ENCODE measurements around the gene SPATA13.
A peak's percentile ranks its signal among the peaks of the same experiment; 100 is the strongest.
"Not testable (repeated sequence)": the region's sequence is repeated elsewhere in the genome, so short reads cannot be mapped to it uniquely, and the experiment has no call there.

Gene SPATA13

DNA sequence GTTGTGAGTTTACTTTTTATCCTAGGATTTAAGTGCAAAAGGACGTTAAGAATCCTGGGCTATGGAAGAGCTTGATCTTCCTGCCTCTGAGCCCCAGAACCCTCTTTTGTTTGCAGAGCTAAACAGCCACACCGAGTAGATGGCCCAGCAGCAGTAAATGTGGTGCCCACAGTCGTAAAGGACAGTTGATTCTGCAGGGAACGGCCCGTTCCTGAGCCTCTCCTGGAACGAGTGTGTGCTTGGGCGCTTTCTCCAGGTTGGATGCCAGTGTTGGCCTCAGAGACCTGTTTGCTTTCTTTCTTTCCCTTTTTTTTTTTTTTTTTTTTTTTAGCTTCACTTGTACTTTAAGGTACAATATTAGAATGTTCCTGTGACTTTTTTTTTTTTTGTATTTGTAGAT lies 41.7 kb downstream of the SPATA13 start:
- DNase-seq = no peak

DNA sequence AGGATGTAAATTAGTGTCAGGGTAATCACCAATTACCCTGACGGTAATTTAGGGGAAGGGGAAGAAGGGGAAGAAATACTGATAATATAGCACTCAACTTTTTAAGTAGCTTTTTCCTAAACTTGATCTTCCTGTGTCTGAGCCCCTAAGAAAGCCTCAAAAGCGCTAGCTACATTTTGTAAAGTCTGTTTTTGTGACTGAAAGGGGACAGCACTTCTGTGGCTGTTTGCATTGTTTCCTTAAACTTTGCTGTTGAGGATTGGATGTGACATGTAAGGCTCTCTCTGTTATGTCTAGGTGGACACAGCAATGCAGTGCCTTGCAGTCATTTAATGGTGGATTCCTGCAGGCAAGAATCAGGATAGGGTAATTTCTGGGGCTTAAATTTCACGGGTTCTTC lies 42.8 kb downstream of the SPATA13 start:
- DNase-seq = no peak

DNA sequence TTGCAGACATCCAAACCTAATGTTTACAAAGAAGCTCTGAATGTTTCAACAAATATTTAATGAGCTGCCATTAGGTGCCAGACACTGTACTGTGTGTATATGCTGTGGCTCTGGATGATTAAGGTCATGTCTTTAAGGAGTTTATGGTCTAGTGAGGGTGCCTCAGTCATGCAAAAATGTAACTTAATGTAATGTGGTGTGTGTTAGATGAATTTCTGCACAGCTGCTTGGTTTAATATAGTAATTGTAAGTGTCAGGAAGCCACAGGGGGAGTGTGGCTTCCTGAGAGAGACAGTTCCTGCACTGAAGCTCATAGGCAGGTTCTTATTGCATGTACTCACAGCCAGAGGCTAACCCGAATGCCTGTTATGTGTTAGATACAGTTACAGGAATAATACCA lies 43.3 kb downstream of the SPATA13 start:
- DNase-seq = no peak

DNA sequence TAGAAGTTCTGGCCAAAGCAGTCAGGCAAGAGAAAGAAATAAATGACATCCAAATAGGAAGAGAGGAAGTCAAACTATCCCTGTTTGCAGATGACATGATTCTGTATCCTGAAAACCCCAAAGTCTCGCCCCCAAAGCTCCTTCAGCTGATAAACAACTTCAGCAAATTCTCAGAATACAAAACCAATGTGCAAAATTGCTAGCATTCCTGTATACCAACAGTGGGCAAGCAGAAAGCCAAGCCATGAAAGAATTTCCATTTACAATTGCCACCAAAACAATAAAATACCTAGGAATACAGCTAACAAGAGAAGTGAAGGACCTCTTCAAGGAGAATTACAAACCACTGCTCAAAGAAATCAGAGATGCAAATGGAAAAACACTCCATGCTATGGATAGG lies 44.6 kb downstream of the SPATA13 start:
- not testable (repeated sequence) for DNase-seq

DNA sequence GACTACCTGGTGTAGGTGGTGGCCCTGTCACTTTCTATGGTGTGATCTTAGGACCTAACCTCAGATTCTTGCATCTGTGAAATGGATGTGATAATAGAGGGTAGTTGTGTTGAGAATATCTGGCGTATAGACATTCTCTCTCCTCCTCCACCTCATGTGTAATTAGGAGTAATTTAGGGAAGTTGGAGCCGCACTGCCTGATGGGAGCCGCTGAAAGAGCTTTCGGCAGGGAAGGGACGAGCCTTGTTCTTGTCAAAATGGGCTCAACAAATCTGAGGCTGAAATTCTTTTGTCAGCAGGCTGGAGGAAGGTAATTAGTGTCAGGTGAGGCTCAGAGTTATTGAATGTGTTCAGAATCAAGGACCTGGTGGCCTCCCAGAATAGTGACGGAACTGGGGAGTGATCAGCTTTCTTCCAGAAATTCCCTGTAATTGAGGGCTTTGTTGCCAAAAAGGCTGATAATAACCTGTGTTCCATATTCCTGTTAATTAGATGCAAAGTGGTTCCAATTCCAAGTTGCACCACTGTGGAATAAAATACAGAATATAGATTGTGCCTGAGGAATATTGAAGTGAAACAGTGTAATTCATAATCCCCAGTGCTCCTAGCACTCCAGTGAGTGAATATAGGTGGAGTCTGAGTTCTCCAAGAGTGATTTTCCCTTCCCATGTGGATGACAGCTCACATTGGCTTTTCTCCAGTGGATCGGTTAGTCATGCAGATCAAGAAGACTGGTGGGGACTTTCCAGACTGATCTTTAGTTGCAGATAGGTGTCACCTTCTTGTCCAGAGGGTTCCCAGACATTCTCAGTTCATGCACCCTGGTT lies 47.5 kb downstream of the SPATA13 start:
- DNase-seq = no peak

DNA sequence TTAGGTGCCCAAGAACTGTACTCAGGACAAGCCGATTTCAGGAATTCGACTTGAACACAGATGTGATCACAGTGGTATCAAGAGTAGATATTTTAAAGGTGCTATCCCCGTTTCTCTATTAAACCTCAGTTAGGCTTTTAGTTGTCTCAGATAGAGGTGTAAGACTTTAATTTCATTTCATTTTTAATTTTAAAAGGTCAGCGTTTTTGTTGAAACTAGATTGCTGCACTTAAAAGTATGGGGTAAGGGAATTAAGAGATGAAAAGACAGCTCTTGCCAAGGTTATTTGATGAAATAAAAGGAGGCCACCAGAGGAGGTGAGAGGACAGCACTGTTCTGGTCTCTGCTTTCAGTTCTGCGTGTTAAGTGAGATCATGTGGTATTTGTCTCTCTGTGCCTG lies 48.6 kb downstream of the SPATA13 start:
- no peak for DNase-seq

DNA sequence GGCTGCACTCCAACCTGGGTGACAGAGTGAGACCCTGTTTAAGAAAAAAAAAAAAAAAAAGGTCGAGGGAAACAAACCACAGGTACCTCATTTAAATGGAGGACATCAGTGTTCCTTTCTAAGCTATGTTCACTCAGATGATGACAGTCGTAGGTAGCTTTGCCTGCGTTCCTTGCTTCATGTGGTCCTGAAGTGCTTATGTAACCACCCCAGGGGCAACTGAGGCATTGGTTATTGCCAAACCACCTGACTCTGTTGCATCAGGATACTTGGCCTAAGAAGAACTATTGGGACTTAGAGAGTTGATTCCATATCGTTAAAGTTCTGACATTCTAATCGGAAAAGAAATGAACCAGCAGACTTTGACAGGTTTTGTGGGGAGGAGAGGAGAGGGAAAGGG lies 51.7 kb downstream of the SPATA13 start:
- DNase-seq = no peak

DNA sequence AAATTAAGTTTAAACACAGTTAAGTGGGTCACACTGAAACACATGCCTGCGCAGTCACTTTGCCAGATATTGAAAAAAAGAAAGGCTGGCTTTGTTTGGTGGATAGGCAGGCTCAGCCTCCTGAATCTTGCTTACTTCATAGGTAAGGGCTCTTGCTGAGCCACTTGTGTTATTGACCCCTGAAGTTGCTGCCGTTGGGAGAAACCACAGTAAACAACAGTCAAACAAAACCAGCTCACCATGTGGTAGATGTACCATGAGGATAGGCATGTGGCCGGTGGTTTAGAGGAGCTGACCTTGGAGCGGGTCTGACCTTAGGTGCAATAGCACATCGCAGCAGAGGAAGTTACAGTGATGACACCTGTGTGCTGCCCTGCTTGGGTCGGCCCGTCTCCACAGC lies 52.2 kb downstream of the SPATA13 start:
- DNase-seq = no peak

DNA sequence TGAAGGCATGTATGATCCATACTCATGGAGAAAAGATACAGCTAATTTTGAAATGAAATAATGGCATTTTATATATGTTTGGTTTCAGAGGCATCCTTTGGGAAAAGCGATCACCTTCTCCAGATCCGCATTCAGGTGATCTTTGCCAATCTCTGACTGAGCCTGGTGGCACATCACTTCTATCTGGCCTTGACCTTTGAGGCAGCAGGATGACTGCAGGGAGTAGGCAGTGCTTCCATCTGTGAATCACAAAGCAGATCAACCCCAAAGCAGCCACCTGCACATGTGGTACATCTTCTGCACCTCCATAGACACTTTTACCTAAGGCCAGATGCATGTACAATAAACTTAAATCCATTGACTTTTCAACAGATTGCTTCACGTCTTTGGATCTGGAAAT lies 53.4 kb downstream of the SPATA13 start:
- DNase-seq = no peak

DNA sequence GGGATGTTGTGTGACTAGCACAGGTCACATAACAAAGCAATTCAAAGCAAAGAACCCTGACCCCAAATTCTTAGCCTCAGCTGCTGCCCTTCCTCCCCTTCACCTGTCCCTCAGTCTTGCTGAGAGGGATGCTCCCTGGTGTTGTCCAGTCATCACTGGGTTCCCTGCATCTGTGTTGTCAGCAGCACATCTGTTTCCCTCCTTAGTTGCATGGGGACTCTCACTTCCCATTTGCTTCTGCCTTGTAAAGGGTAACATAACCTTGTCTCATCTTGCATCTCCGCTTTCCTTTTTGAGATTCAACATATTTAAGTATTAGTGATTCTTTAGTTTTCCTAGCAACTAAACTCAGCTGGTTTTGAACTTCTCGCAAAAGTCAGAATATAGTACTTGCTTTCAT lies 54.0 kb downstream of the SPATA13 start:
- DNase-seq = no peak

DNA sequence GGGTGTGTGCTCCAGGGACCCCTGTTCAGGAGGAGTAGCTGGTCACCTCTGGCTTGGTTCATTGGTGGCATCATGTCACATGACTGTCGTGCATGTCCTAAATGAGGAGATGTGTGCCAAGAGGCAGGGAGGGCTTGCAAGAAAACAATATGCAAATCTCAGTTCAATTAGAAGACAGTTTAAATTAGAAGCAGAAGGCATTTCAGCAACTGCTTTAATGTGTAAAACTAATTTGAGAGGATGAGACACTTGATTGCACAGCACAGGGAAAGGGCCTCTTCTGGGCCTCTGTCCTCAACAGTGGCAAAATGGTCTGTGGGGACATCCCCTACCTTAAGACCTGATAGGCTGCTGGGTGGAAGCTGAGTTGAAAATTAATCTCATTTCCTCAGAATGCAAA lies 54.6 kb downstream of the SPATA13 start:
- DNase-seq = no peak

DNA sequence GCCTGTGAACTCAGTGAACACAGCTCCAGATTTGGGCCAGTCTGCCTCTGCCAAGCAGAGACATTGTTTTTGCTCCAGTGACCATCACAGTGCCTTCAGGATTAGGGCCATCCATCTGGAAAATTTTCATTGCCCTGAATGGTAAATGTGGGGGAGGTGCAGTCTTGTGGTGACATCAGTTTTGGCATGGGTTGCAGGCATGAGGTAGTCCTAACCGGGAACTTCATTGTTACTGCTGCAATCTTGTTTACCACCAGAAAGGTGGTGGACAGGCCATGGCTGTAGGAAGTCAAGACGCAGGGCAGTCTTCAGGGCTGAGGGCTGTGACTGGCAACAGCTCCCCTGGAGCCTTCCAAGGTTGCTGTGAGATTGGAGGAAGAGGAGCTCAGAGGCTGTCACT lies 55.2 kb downstream of the SPATA13 start:
- DNase-seq = peak in 1 of 2 experiments; percentile 32

DNA sequence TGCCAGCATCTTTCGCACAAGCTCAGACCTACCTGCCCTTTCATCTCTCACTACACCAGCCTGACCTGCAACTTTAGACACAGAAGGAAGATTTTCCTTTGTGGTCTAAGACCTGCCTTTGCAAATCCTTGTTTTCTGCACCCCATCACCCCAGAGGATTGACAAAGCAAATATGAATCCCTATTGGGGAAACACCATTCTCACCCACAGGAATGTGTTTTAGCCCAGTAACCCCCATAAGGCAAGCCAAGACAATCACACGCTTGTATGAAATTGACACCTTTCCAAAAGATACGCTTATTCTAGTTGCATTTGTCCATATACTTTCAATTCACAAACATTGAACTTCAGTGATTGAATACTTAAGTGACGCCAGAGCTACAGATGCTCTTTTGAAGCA lies 55.7 kb downstream of the SPATA13 start:
- no peak for DNase-seq

DNA sequence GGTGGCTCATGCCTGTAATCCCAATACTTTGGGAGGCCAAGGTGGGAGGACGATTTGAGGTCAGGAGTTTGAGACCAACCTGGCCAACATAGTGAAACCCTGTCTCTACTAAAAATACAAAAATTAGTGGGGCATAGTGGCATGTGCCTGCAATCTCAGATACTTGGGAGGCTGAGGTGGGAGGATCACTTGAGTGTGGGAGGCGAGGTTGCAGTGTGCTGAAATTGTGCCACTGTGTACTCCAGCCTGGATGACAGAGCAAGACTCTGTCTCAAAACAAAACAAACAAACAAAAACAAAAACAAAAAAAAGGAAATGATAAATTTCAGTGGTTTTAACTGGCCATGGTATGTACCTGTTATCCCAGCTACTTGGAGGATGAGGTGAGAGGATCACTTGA lies 56.3 kb downstream of the SPATA13 start:
- DNase-seq = not testable (repeated sequence)

DNA sequence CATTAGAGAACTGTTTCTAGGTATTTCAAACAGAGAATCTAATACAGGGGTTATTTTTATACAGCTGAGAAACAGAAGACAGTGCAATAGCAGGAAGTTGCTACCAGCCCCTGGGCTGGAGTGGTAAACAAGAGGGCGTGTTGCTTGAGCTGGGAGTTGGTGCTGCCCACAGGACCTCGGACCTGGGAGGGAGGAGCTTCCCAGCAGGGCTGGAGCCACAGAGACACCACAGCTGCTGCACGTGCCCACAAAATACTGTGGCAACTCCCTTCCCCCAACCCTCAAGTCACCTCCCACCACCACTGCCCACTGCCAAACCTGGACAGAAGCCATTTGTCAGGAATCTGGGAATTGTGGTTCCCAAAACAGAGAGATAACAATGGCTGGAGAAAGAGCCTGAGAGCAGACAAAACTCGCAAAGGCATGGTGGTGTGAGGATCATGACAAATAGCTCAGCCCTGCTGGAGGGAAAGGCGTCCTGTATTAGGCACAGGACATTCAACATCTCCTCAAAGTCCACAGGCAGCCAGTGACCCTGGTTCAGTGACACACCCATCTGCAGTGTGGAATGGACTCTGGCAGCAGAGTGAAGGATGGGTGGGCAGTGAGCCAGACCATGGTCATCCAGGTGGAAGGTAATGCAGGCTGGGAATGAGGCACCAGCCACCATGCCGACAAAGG lies 57.2 kb downstream of the SPATA13 start:
- no peak for DNase-seq

DNA sequence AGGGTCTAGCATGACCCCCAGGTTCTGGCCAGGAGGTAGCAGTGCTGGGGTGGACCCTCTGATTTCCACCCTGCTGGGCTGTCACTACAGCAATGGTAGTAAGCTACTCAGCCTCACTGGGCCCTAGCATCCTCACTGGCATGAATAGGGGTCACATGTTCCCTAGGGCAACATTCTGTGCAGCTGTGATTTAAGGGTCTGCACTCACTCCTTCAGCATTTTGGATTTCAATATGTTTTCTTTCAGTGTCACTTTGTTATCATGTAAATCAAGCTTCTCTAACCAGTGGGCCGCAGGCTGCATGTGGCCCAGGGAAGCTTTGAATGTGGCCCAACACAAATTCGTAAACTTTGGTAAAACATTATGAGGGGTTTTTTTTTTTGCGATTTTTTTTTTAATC lies 57.8 kb downstream of the SPATA13 start:
- no peak for DNase-seq

DNA sequence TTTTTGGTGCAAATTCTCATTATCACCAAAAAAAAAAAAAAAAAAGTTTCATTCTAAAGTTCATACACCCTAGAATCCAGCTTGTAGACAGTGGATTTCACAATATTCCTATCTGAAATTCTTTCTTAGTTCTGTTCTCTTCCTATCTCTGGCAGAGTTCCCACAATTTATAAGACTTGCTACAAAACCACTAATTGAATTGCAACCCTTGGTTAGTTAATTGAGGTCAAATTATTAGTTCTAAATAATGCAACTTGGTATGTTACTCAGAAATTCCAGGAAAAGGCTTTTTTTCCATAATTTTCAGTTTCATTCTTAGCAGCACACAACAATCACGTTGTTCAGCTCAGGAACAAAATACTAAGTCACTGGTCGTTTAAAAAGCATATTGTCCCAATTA lies 58.5 kb downstream of the SPATA13 start:
- no peak for DNase-seq

DNA sequence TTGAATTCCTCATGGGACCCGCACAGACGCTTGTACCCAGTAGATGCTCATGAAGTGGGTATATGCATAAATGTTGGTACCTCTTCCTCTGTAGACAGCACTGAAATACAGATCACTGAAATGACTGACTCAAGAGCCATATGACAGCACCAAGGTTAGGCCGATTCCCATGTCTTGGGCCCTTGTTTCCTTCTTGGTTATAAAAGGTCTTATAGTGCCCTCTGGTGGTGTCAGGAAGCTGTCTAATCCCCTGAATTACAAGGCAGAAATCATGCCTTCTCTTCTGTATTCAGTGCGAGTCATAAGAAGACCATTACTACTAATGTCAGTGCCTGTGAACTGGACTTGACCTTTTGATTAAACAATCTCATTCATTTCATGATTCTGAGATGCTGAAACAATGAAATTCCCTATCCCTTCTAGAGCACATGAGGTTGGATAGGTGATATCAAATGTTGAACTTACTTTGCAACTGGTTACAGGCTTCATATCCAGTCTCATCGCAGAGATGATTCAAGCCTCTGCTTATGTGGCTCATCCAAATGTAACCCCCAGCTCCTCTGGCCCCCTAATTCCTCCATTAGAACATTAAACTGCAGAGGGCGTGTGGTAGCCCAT lies 59.7 kb downstream of the SPATA13 start:
- peak; percentile 67 to 92 for DNase-seq

DNA sequence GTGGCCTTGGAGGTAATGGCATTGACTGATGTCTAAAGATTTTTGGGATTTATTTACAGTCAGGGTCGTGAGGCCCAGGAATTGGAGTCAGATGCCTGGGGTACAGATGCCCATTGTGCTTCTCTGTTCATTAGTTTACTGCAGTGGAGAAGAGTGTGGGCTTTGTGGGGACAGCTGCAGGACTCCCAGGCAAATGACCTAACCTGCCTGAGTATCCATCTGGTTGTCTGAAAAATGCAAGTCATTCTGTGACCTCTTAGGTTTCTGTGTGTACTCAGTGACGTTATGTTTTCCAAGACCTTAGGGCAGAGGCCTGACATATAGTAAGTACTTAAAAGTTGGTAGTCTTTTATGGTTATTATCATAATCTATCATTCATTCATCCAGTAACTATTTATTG lies 60.5 kb downstream of the SPATA13 start:
- DNase-seq = no peak

DNA sequence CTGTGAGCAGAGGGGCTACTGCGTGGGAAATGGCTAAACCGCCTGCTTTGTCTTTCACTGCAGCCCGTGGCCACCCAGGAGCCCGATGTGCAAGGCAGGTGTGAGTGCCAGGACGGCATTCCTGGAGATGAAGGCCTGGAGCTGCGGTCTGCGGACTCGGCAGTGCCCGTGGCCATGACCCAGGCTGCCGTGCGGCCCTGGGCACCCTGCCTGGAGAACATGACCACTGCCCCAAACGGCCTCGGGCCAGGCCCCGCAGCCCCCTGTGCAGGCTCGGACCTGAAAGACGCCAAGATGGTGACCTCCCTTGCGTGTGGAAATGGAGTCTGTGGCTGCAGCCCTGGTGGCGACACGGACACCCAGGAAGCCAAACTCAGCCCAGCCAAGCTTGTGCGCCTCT lies 62.2 kb downstream of the SPATA13 start:
- no peak for DNase-seq

DNA sequence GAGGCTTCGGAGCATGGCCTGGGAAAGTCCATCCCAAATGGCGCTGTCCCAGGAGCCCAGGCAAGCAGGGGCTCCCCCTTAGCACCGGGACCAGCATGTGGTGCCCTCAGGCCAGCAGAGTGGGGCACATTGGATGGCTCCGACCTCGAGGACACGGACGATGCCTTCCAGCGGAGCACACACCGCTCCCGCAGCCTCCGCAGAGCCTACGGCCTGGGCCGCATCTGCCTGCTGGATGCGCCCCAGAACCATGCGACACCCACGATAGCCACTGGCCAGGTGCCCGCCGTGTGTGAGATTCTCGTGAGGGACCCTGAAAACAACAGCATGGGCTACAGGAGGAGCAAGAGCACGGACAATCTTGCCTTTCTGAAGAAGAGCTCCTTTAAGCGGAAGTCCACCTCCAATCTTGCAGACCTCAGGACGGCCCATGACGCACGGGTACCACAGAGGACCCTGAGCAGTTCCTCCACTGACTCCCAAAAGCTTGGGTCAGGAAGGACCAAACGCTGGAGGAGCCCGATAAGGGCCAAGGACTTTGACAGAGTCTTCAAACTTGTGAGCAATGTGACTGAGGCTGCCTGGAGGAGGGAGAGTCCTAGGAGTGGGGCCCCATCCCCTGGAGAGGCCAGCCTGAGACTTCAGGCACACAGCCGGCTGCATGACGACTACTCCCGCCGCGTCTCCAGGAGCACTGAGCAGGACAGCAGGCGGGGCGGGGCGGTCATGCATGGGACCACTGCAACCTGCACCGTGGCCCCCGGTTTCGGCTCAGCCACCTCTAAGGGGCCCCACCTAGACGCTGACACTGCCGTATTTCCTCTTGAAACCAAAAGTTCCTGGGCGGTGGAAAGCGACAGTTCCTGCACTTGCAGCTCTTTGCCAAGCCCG lies 63.1 kb downstream of the SPATA13 start:
- DNase-seq = no peak

DNA sequence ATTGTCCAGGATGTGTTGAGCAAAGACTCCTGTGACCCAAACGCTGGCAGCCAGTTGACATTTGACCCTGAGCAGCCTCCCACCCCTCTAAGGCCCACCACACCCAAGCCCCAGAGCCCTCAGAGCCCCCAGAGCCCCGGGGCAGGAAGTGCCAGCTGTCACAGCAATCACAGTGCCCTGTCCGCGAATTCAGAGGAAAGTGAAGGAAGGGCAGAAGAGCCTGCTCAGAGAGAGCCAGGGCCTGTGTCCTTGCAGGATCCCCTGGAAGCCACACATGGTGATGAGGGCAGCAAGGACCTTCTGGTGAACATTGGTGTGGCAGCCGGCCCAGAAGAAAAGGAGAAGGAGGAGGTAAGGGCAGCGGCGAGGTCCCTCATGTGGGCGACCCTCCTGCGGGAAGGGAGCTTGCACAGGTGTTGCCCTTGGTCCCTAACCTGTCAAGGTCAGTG lies 63.7 kb downstream of the SPATA13 start:
- DNase-seq = no peak

DNA sequence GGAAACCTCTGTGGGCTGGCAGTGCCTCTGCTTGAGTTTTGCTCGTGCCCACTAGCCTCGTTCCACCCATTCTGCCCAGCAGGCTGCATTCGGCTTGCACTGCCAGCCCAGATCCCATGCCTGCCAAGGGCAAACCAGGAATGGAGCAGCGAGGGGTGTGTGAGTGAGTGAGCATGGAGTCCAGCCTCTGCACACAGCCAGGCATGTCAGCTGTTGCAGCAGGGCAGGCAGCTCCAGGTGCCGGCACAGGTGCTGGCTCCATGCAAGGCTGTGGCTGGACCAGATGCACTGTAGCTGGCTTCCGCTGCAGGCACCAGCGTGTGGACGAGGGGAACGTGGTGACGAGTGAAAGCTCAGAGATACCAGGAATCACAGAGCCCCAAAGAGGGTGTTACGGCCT lies 64.5 kb downstream of the SPATA13 start:
- DNase-seq = no peak

All from NCI-H524 (cell line).